ENCODE results near the gene CTBP2.

The CTBP2 gene

GRCh38 chr10:125064681-125065492 is 95.5 kb downstream of the CTBP2 start:
- peak; percentile 76 for DNase-seq (ENCODE audit: low read depth, low spot score)
- in situ Hi-C loops (cut with HindIII; ENCODE audit: low sequenced_read_pairs) = no loop called here
- no peak overlapping the region for H3K4me3 ChIP-seq (ENCODE audit: low read depth, low read length)
- TF ChIP-seq, protein P1, sequence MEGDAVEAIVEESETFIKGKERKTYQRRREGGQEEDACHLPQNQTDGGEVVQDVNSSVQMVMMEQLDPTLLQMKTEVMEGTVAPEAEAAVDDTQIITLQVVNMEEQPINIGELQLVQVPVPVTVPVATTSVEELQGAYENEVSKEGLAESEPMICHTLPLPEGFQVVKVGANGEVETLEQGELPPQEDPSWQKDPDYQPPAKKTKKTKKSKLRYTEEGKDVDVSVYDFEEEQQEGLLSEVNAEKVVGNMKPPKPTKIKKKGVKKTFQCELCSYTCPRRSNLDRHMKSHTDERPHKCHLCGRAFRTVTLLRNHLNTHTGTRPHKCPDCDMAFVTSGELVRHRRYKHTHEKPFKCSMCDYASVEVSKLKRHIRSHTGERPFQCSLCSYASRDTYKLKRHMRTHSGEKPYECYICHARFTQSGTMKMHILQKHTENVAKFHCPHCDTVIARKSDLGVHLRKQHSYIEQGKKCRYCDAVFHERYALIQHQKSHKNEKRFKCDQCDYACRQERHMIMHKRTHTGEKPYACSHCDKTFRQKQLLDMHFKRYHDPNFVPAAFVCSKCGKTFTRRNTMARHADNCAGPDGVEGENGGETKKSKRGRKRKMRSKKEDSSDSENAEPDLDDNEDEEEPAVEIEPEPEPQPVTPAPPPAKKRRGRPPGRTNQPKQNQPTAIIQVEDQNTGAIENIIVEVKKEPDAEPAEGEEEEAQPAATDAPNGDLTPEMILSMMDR (IDR thresholded peaks at IDR 0.05; ENCODE audit: low read depth, low read length) = no peak

- in situ Hi-C loops (cut with HindIII; ENCODE audit: low sequenced_read_pairs) = no loop called here
- TF ChIP-seq, protein P1 (IDR thresholded peaks at IDR 0.05; ENCODE audit: low read depth, low read length) = no peak
- no peak for DNase-seq (ENCODE audit: low read depth, low spot score)
- no peak overlapping the region for H3K4me3 ChIP-seq (ENCODE audit: low read depth, low read length)
These were observed 97.0 kb downstream of the CTBP2 start for GRCh38 chr10:125063256-125063925.

GRCh38 chr10:125062914-125063230 is 97.5 kb downstream of the CTBP2 start:
- in situ Hi-C loops (cut with HindIII; ENCODE audit: low sequenced_read_pairs) = no loop called here
- no peak for DNase-seq (ENCODE audit: low read depth, low spot score)
- no peak overlapping the region for H3K4me3 ChIP-seq (ENCODE audit: low read depth, low read length)

DNA sequence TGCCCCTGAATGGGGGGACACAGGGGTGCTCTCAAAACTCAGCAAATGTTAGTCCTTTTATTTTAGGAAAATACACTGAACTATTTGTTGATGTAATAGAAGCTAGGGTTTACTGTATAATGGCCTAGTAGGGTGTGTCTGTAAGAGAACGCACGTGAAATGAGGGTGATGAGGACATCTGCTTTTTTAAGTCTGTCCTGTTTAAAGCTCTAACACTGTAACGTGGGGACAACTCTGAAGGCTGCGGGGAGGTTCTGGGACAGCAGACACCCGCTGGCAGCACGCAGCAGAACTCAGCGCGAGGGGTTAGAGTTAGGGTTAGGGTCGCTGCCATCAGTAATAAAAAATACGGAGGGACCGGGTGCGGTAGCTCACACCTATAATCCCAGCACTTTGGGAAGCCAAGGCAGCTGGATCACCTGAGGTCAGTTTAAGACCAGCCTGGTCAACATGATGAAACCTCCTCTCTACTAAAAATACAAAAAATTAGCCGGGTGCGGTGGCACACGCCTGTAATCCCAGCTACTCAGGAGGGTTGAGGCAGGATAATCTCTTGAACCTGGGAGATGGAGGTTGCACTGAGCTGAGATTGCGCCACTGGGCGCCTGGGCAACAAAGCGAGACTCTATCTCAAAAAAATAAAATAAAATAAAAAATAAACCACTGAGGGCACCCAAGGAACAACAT is 98.0 kb downstream of the CTBP2 start:
- no peak overlapping the region for H3K4me3 ChIP-seq (ENCODE audit: low read depth, low read length)
- TF ChIP-seq, protein P1 (IDR thresholded peaks at IDR 0.05; ENCODE audit: low read depth, low read length) = no peak
- DNase-seq (ENCODE audit: low read depth, low spot score) = no peak
- in situ Hi-C loops (cut with HindIII; ENCODE audit: low sequenced_read_pairs) = no loop called here

More at GRCh38 chr10:125062914-125063230, 97.5 kb downstream of the CTBP2 start:
- TF ChIP-seq, protein P1 (IDR thresholded peaks at IDR 0.05; ENCODE audit: low read depth, low read length) = no peak

- TF ChIP-seq, protein P1 (IDR thresholded peaks at IDR 0.05; ENCODE audit: low read depth, low read length) = no peak
- DNase-seq (ENCODE audit: low read depth, low spot score) = no peak
- H3K4me3 ChIP-seq (ENCODE audit: low read depth, low read length) = no peak overlapping the region
- in situ Hi-C loops (cut with HindIII; ENCODE audit: low sequenced_read_pairs) = no loop called here
These were observed 98.7 kb downstream of the CTBP2 start for GRCh38 chr10:125061557-125062226.
